Measurements from ENCODE around the gene PFKL. TPM values are rescaled to one million over a fixed set of nuclear protein-coding genes. Genes with fewer than 3 reads are reported as not detected.

Gene PFKL
- total and polyA plus RNA-seq, 9 donors, result 51.6 to 84.4 (median 65.3) TPM

DNA sequence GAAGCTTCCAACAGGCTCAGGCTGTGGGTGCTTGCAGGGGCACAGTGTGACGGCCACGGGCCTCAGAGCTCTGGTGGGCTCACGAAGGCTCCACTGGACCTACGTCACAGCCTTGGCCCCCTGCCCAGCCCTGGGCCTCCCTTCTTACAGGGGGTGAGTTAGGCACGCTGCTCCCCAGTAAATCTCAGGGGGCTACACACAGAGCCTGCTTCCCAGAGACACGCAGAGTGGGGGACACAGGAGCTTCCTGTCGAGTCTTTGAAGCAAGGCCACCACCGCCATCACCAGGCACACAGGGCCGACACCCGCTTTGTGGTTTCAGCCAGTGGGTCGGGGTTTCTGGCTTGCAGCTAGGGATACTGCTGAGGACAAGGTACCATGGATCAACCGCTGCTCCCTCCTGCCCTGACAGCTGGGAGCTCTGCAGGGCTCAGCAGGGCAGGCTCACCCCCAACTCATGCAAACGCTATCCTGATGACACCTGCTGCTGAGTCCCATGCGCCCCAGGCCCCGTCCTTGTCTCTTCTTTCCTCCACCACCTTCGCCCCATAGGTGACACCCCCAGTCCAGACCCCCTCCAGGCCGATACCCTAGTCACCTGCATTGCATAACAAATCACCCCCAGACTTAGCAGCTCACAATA lies 44.8 kb downstream of the PFKL start:
- DNase-seq, result no peak
- H3K4me3 ChIP-seq (ENCODE audit: low read length), result no peak overlapping the region
- no peak overlapping the region for H3K27ac ChIP-seq (ENCODE audit: low read length)
- H3K27me3 ChIP-seq (ENCODE audit: control insufficient read depth, insufficient read depth, low read length), result peaks cover 24% of the 10 kb centered on the region
- H3K36me3 ChIP-seq (ENCODE audit: control insufficient read depth, insufficient read depth, low read length), result no peaks in the 10 kb centered on the region
- H3K4me1 ChIP-seq (ENCODE audit: control insufficient read depth, insufficient read depth, low read length), result peaks cover 7% of the 10 kb centered on the region
- 83% methylated on average over 16 of the region's 17 CpGs for WGBS (ENCODE audit: insufficient coverage)
- no peaks in the 10 kb centered on the region for H3K9me3 ChIP-seq (replicated peaks; ENCODE audit: control insufficient read depth, low read depth, low read length)

DNA sequence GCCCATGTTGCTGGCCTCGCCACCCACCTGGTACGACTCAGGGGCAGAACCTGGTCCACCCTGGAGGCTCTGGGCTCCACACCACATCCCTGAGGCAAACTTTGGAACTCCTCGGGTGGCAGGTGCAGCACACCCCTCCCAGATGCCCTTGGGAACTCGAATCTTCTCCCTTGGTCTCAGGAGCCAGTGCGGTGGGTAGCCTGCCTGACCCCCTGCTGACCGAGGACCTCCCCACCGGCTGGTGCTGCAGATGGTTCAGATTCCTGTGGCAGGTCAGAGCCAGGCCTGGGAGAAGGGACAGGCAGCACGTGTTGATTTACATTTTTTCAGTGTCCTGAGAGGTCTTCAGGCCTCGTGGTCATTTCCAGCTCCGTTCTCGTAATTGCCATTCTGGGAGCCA lies 45.6 kb downstream of the PFKL start:
- DNase-seq, result no peak
- WGBS (ENCODE audit: insufficient coverage), result 54% methylated on average over 11 of the region's 11 CpGs
- Histone ChIP-seq H3K4me3 (ENCODE audit: low read length) (no peak overlapping the region), H3K9me3 (replicated peaks; ENCODE audit: control insufficient read depth, low read depth, low read length) (no peaks in the 10 kb centered on the region), H3K27me3 (ENCODE audit: control insufficient read depth, insufficient read depth, low read length) (peaks cover 28% of the 10 kb centered on the region), H3K4me1 (ENCODE audit: control insufficient read depth, insufficient read depth, low read length) (no peaks in the 10 kb centered on the region), H3K27ac (ENCODE audit: low read length) (no peak overlapping the region), H3K36me3 (ENCODE audit: control insufficient read depth, insufficient read depth, low read length) (no peaks in the 10 kb centered on the region)

GRCh38 chr21:44347911-44348451 lies 48.1 kb downstream of the PFKL start:
- H3K4me3 ChIP-seq (ENCODE audit: low read length), result no peak overlapping the region
- H3K27me3 ChIP-seq (ENCODE audit: control insufficient read depth, insufficient read depth, low read length), result peaks cover 53% of the 10 kb centered on the region
- no peaks in the 10 kb centered on the region for H3K9me3 ChIP-seq (replicated peaks; ENCODE audit: control insufficient read depth, low read depth, low read length)
- no peak overlapping the region for H3K27ac ChIP-seq (ENCODE audit: low read length)
- peaks cover 18% of the 10 kb centered on the region for H3K4me1 ChIP-seq (ENCODE audit: control insufficient read depth, insufficient read depth, low read length)
- no peaks in the 10 kb centered on the region for H3K36me3 ChIP-seq (ENCODE audit: control insufficient read depth, insufficient read depth, low read length)
- 53% methylated on average over 20 of the region's 22 CpGs for WGBS (ENCODE audit: insufficient coverage)
- no peak for DNase-seq

- DNase-seq, result no peak
- Histone ChIP-seq H3K27ac (ENCODE audit: low read length) (no peak overlapping the region), H3K4me3 (ENCODE audit: low read length) (no peak overlapping the region), H3K36me3 (ENCODE audit: control insufficient read depth, insufficient read depth, low read length) (no peaks in the 10 kb centered on the region), H3K27me3 (ENCODE audit: control insufficient read depth, insufficient read depth, low read length) (peaks cover 58% of the 10 kb centered on the region), H3K9me3 (replicated peaks; ENCODE audit: control insufficient read depth, low read depth, low read length) (no peaks in the 10 kb centered on the region), H3K4me1 (ENCODE audit: control insufficient read depth, insufficient read depth, low read length) (peaks cover 24% of the 10 kb centered on the region)
- WGBS (ENCODE audit: insufficient coverage), result 88% methylated on average over 17 of the region's 19 CpGs
These were observed 49.0 kb downstream of the PFKL start for GRCh38 chr21:44348861-44349260.

DNA sequence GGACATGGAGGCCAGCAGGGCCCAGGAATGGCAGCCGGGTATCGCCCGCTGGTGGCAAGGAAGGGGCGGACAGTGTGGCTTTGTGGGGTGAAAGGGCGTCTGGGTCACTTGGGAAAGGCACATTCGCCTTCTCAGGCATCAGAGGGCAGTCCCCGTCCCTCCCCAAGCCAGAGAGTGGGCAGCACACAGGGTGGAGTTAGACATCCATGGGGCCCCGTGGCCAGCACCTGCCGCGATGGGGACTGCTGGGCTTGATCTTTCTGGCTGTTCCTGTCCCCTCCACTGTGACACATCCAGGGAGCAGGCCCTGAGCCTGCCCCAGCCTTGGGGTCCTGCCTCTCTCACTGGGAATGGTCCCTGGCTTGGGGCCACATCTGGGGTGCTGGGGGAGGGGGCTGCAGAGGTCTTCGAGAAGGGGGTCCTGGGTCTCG lies 49.6 kb downstream of the PFKL start:
- Histone ChIP-seq H3K27ac (ENCODE audit: low read length) (no peak overlapping the region), H3K9me3 (replicated peaks; ENCODE audit: control insufficient read depth, low read depth, low read length) (no peaks in the 10 kb centered on the region), H3K4me3 (ENCODE audit: low read length) (no peak overlapping the region), H3K27me3 (ENCODE audit: control insufficient read depth, insufficient read depth, low read length) (peaks cover 61% of the 10 kb centered on the region), H3K36me3 (ENCODE audit: control insufficient read depth, insufficient read depth, low read length) (no peaks in the 10 kb centered on the region), H3K4me1 (ENCODE audit: control insufficient read depth, insufficient read depth, low read length) (peaks cover 26% of the 10 kb centered on the region)
- no peak for DNase-seq
- whole genome bisulfite sequencing (ENCODE audit: insufficient coverage), result 76% methylated on average over 8 of the region's 12 CpGs

- Histone ChIP-seq H3K27me3 (ENCODE audit: control insufficient read depth, insufficient read depth, low read length) (peaks cover 64% of the 10 kb centered on the region), H3K27ac (ENCODE audit: low read length) (no peak overlapping the region), H3K36me3 (ENCODE audit: control insufficient read depth, insufficient read depth, low read length) (no peaks in the 10 kb centered on the region), H3K4me3 (ENCODE audit: low read length) (no peak overlapping the region), H3K4me1 (ENCODE audit: control insufficient read depth, insufficient read depth, low read length) (peaks cover 29% of the 10 kb centered on the region), H3K9me3 (replicated peaks; ENCODE audit: control insufficient read depth, low read depth, low read length) (no peaks in the 10 kb centered on the region)
- 5% methylated on average over 98 of the region's 113 CpGs for WGBS (ENCODE audit: insufficient coverage)
- DNase-seq, result no peak
These were observed 50.3 kb downstream of the PFKL start for GRCh38 chr21:44349847-44350772.

DNA sequence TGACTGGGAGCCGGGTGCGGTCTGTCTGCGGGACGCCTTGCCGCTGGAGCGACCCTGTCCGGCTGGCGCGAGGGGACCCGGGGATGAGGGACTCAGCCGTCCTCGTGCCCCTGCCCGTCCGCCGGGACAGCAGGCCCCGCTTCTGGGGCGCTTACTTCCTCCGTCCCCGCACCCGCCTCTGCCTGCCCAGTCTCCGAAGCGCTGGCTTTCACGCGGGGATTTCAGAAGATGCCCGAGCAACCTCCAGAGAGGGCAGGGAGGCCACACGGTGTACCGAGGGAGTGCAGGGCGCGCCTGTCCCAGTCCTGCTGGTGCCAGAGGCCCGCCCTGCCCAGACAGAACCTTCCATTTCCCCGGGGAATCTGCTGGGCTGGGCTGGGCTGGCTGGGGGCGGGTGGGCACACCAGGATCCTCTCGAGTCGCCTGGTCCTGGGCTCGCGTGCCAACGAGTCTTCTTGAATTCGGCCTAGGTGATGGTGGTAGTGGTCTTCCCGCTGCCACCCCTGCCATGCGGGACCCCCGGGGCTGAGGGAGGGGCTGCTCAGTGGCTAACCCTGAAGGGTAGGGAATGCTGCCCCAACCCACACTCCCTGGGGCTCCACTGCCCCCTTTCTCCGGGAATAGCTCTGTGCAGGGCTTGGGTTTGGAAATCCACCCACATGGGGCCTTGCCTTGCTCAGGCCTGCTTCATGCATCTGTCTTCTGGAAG lies 51.1 kb downstream of the PFKL start:
- Histone ChIP-seq H3K4me3 (ENCODE audit: low read length) (no peak overlapping the region), H3K36me3 (ENCODE audit: control insufficient read depth, insufficient read depth, low read length) (no peaks in the 10 kb centered on the region), H3K4me1 (ENCODE audit: control insufficient read depth, insufficient read depth, low read length) (peaks cover 31% of the 10 kb centered on the region), H3K27me3 (ENCODE audit: control insufficient read depth, insufficient read depth, low read length) (peaks cover 62% of the 10 kb centered on the region), H3K27ac (ENCODE audit: low read length) (no peak overlapping the region), H3K9me3 (replicated peaks; ENCODE audit: control insufficient read depth, low read depth, low read length) (no peaks in the 10 kb centered on the region)
- no peak for DNase-seq
- 13% methylated on average over 31 of the region's 42 CpGs for whole genome bisulfite sequencing (ENCODE audit: insufficient coverage)

GRCh38 chr21:44351535-44352252 lies 51.8 kb downstream of the PFKL start:
- no peak overlapping the region for H3K27ac ChIP-seq (ENCODE audit: low read length)
- peaks cover 34% of the 10 kb centered on the region for H3K4me1 ChIP-seq (ENCODE audit: control insufficient read depth, insufficient read depth, low read length)
- WGBS (ENCODE audit: insufficient coverage), result 85% methylated on average over 18 of the region's 18 CpGs
- no peaks in the 10 kb centered on the region for H3K36me3 ChIP-seq (ENCODE audit: control insufficient read depth, insufficient read depth, low read length)
- DNase-seq, result no peak
- no peaks in the 10 kb centered on the region for H3K9me3 ChIP-seq (replicated peaks; ENCODE audit: control insufficient read depth, low read depth, low read length)
- peaks cover 62% of the 10 kb centered on the region for H3K27me3 ChIP-seq (ENCODE audit: control insufficient read depth, insufficient read depth, low read length)
- no peak overlapping the region for H3K4me3 ChIP-seq (ENCODE audit: low read length)

GRCh38 chr21:44352253-44352860 lies 52.5 kb downstream of the PFKL start:
- peaks cover 62% of the 10 kb centered on the region for H3K27me3 ChIP-seq (ENCODE audit: control insufficient read depth, insufficient read depth, low read length)
- peak overlapping the region; percentile 71 for H3K27ac ChIP-seq (ENCODE audit: low read length)
- peaks cover 34% of the 10 kb centered on the region for H3K4me1 ChIP-seq (ENCODE audit: control insufficient read depth, insufficient read depth, low read length)
- no peak for DNase-seq
- H3K9me3 ChIP-seq (replicated peaks; ENCODE audit: control insufficient read depth, low read depth, low read length), result no peaks in the 10 kb centered on the region
- no peak overlapping the region for H3K4me3 ChIP-seq (ENCODE audit: low read length)
- WGBS (ENCODE audit: insufficient coverage), result 83% methylated on average over 15 of the region's 17 CpGs
- no peaks in the 10 kb centered on the region for H3K36me3 ChIP-seq (ENCODE audit: control insufficient read depth, insufficient read depth, low read length)

All from muscle of leg (tissue), 11 donors.